K562 (cell line): ENCODE measurements around the gene ASCC1. TPM values are rescaled to one million over a fixed set of nuclear protein-coding genes. Genes with fewer than 3 reads are reported as not detected.

Experiments
- ASH1L ChIP-seq: fragments of 450-650 bp; IDR thresholded peaks from 2 replicates; pipeline ENCODE4 v1.6.1; 2018; ENCODE audit warnings: borderline replicate concordance, mild to moderate bottlenecking, low read depth; ENCODE audit not compliant: partially characterized antibody
- BHLHE40 ChIP-seq: IDR thresholded peaks from 2 replicates; pipeline ENCODE4 v1.6.1; 2011; ENCODE audit warnings: low read length, improper control_type of control experiment
- DDX20 ChIP-seq: fragments of 450-650 bp; IDR thresholded peaks from 2 replicates; pipeline ENCODE4 v1.6.1; 2016; ENCODE audit warnings: missing genetic modification characterization, low read depth, mild to moderate bottlenecking, missing compliant biosample characterization, moderate library complexity
- FOXJ3 ChIP-seq: sonication (generic); formaldehyde crosslinking; IDR thresholded peaks from 2 replicates; pipeline ENCODE4 v1.4.0; 2020; ENCODE audit warnings: mild to moderate bottlenecking, missing genetic modification reagents
- HDAC1 ChIP-seq, 2 experiments: fragments of 450-650 bp; IDR thresholded peaks; 2 replicates each; pipeline ENCODE4 v1.6.1; 2016 to 2017; ENCODE audit warnings: inconsistent platforms in 1 of 2, mild to moderate bottlenecking in 1 of 2, moderate library complexity in 1 of 2
- MYC ChIP-seq, 2 experiments: fragments of 250-450 bp in 1 of 2; sonication (Bioruptor Pico) in 1 of 2; IDR thresholded peaks; 2 replicates each; pipeline versions ENCODE4 v1.5.1 to v1.6.1; 2012 to 2021; ENCODE audit warnings: low read depth in 2 of 2, borderline replicate concordance in 1 of 2, improper control_type of control experiment in 1 of 2, low read length in 1 of 2, mild to moderate bottlenecking in 1 of 2, moderate library complexity in 1 of 2
- NR1H2 ChIP-seq: sonication (generic); formaldehyde crosslinking; IDR thresholded peaks from 2 replicates; pipeline ENCODE4 v1.4.0; 2020; ENCODE audit warnings: mild to moderate bottlenecking, missing genetic modification reagents
- NRF1 ChIP-seq, 2 experiments: fragments of 450-650 bp; IDR thresholded peaks in 1 of 2; conservative IDR thresholded peaks in 1 of 2; 2 replicates each; pipeline ENCODE4 v1.6.1; 2014; ENCODE audit warnings: mild to moderate bottlenecking in 2 of 2
- PRMT5 ChIP-seq: sonication (generic); formaldehyde crosslinking; IDR thresholded peaks from 2 replicates; pipeline ENCODE4 v1.5.0; 2020; ENCODE audit warnings: missing genetic modification reagents
- RAD51 ChIP-seq: fragments of 450-650 bp; IDR thresholded peaks from 2 replicates; pipeline ENCODE4 v1.7.1; 2016; ENCODE audit warnings: low read depth, mild to moderate bottlenecking, borderline replicate concordance
- RBM39 ChIP-seq: fragments of 200-400 bp; formaldehyde crosslinking; optimal IDR thresholded peaks from 2 replicates; pipeline ENCODE3; 2018; ENCODE audit warnings: low read depth, low read length
- SAFB2 ChIP-seq: fragments of 200-400 bp; formaldehyde crosslinking; IDR thresholded peaks from 2 replicates; pipeline ENCODE4 v1.6.1; 2018; ENCODE audit warnings: borderline replicate concordance, low read length, low read depth, moderate library complexity; ENCODE audit not compliant: severe bottlenecking
- SETDB1 ChIP-seq: IDR thresholded peaks from one replicate; pipeline ENCODE4 v1.6.1; 2012; ENCODE audit warnings: low read length, control low read depth, inconsistent platforms
- SMARCC2 ChIP-seq: fragments of 450-650 bp; IDR thresholded peaks from 2 replicates; pipeline ENCODE4 v1.6.1; 2017; ENCODE audit warnings: antibody characterized with exemption, moderate library complexity, mild to moderate bottlenecking, low read depth
- TRIM28 ChIP-seq: fragments of 450-650 bp; IDR thresholded peaks from 2 replicates; pipeline ENCODE4 v1.6.1; 2017
- ZEB2 ChIP-seq: fragments of 450-650 bp; IDR thresholded peaks from 2 replicates; pipeline ENCODE4 v1.6.1; 2016
- ZNF764 ChIP-seq: fragments of 250-450 bp; sonication (Bioruptor Pico); IDR thresholded peaks from 2 replicates; pipeline ENCODE4 v1.4.0; 2020; ENCODE audit warnings: low read depth, mild to moderate bottlenecking, moderate library complexity
- ZSCAN32 ChIP-seq: fragments of 450-650 bp; formaldehyde crosslinking; IDR thresholded peaks from 2 replicates; pipeline ENCODE4 v1.4.0; 2020; ENCODE audit warnings: mild to moderate bottlenecking, moderate library complexity
- polyA plus RNA-seq, 8 experiments: library from polyadenylated mRNA; depleted of rRNA in 4 of 8; stranded (reverse) in 5 of 8; unstranded in 3 of 8; fragments of >200 nt; fragmentation: Nextera tagmentation in 2 of 8; fragmentation: Illumina TruSeq in 1 of 8; extraction: Ambion mirVana in 2 of 8; extraction: Trizol in 1 of 8; gene quantifications; 2 replicates each; pipeline versions ENCODE4 v1.2.1 to v1.2.3, GENCODE V29; 2011 to 2014; ENCODE audit warnings: inconsistent platforms in 1 of 8, missing spikeins in 1 of 8
- total RNA-seq, 7 experiments: library from RNA; depleted of rRNA in 6 of 7; stranded (reverse); fragments of >200 nt in 6 of 7; fragmentation: Illumina TruSeq in 2 of 7; extraction: Trizol in 2 of 7; gene quantifications; 2 replicates each; pipeline versions ENCODE4 v1.2.1 to v1.2.3, GENCODE V29; 2011 to 2021; ENCODE audit warnings: low replicate concordance in 1 of 7
- TF ChIP-seq, protein P1 (sequence below): fragments of 450-650 bp; conservative IDR thresholded peaks from 2 replicates; pipeline ENCODE4 v1.6.1; 2016; ENCODE audit warnings: missing genetic modification characterization, low read depth, mild to moderate bottlenecking, control low read depth, missing compliant biosample characterization
- TF ChIP-seq, protein P2 (sequence below), 2 experiments: fragments of 250-450 bp in 1 of 2; fragments of 450-650 bp in 1 of 2; sonication (Bioruptor Pico) in 1 of 2; IDR thresholded peaks; 2 replicates each; pipeline versions ENCODE4 v1.6.1 to v1.8.0; 2016 to 2021; ENCODE audit warnings: mild to moderate bottlenecking in 2 of 2, moderate library complexity in 2 of 2, missing compliant biosample characterization in 1 of 2, missing genetic modification characterization in 1 of 2
- TF ChIP-seq, protein P3 (sequence below): fragments of 250-450 bp; sonication (Bioruptor Pico); IDR thresholded peaks from 2 replicates; pipeline ENCODE4 v1.5.0; 2021
- TF ChIP-seq, protein P4 (sequence below), 2 experiments: fragments of 450-650 bp in 1 of 2; sonication (generic) in 1 of 2; formaldehyde crosslinking; conservative IDR thresholded peaks; 2 replicates each; pipeline versions ENCODE4 v1.4.0 to v1.8.1; 2020 to 2022; ENCODE audit warnings: mild to moderate bottlenecking in 1 of 2, missing genetic modification reagents in 1 of 2

Gene ASCC1
- total and polyA plus RNA-seq, 9 of the 15 experiments (the other 6 are each of a cell fraction or from before 2014, with no cell fraction given): 31.7 to 73.3 (median 52.8) TPM

DNA sequence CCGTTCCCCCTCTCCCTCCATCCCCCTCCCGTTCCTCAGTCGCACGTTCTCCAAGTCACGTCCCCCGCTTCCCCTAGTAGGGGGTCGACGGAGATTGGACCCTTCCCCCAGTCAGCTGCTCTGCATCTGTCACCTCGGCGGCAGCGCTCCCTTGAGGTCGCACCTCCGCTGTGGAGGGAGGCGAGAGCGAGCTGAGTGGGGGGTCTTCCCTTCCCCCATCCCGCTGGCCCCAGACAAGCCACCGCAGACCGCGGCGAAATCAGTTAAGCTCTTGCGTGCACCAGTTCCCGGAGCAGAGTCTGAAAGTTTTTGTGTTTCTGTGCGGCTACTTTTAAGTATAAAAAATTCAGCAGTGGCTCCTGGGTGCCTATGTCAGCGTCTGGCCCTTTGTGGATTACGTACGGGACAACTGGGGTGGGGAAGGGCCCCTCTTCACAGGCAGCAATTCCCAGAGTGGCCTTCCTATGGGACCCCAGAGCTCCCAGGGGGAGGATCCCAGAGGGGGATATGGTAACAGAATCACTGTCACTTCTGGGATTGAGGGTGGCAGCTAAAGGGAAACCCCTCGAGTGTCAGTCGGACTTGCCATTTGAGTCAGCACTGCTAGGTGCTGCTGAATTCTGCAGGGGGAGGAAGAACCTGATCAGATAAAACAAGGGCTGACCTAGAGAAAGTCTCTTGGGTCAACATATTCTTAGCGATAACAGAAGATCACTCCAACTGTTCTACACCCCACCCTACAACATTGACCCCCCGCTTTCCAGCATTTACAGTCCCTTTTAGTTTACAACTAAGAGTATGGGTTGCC, 45.1 kb upstream of the ASCC1 start (continued):
- TF ChIP-seq, protein P1, sequence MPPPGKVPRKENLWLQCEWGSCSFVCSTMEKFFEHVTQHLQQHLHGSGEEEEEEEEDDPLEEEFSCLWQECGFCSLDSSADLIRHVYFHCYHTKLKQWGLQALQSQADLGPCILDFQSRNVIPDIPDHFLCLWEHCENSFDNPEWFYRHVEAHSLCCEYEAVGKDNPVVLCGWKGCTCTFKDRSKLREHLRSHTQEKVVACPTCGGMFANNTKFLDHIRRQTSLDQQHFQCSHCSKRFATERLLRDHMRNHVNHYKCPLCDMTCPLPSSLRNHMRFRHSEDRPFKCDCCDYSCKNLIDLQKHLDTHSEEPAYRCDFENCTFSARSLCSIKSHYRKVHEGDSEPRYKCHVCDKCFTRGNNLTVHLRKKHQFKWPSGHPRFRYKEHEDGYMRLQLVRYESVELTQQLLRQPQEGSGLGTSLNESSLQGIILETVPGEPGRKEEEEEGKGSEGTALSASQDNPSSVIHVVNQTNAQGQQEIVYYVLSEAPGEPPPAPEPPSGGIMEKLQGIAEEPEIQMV (tag): peak; percentile 65; the same call in 1 of the 2 replicates
- no peak for TF ChIP-seq SAFB2
- no peak for TF ChIP-seq NRF1 (conservative IDR thresholded peaks at IDR 0.05 in 1 of 2, IDR thresholded peaks at IDR 0.05 in 1 of 2)
- TF ChIP-seq BHLHE40: peak; percentile 93
- TF ChIP-seq MYC (IDR thresholded peaks at IDR 0.05; ENCODE audit: low read depth, low read length): peak; percentile 55; the same call in 1 of the 2 replicates
- no peak for TF ChIP-seq MYC (CRISPR knock-in tag; IDR thresholded peaks at IDR 0.05; ENCODE audit: borderline replicate concordance, low read depth)
- no peak for TF ChIP-seq FOXJ3 (CRISPR knock-in tag)
- peak; percentile 55; the same call in 1 of the 2 replicates for TF ChIP-seq SMARCC2
- TF ChIP-seq, protein P2, sequence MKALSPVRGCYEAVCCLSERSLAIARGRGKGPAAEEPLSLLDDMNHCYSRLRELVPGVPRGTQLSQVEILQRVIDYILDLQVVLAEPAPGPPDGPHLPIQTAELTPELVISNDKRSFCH (CRISPR knock-in tag; IDR thresholded peaks at IDR 0.05): no peak
- TF ChIP-seq, protein P2 (tag; IDR thresholded peaks at IDR 0.05): no peak
- TF ChIP-seq, protein P3, sequence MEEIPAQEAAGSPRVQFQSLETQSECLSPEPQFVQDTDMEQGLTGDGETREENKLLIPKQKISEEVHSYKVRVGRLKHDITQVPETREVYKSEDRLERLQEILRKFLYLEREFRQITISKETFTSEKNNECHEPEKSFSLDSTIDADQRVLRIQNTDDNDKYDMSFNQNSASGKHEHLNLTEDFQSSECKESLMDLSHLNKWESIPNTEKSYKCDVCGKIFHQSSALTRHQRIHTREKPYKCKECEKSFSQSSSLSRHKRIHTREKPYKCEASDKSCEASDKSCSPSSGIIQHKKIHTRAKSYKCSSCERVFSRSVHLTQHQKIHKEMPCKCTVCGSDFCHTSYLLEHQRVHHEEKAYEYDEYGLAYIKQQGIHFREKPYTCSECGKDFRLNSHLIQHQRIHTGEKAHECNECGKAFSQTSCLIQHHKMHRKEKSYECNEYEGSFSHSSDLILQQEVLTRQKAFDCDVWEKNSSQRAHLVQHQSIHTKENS (CRISPR knock-in tag): 0 out of 2 replicates have a peak, but pooled peaks have one; percentile 22
- TF ChIP-seq RAD51: 0 out of 2 replicates have a peak, but pooled peaks have one; percentile 9
- 0 out of 2 replicates have a peak, but pooled peaks have one; percentile 53 for TF ChIP-seq ZSCAN32 (CRISPR knock-in tag)
- TF ChIP-seq HDAC1 (IDR thresholded peaks at IDR 0.05): peak in 1 of 2 experiments; percentile 75; a peak in 2 of 4 replicates
- TF ChIP-seq PRMT5 (CRISPR knock-in tag): no peak
- TF ChIP-seq RBM39: peak; percentile 74
- TF ChIP-seq DDX20: no peak
- no peak for TF ChIP-seq ZNF764 (CRISPR knock-in tag)
- TF ChIP-seq ZEB2: peak; percentile 97
- TF ChIP-seq TRIM28: no peak
- TF ChIP-seq NR1H2 (CRISPR knock-in tag): no peak
- TF ChIP-seq ASH1L: no peak
- TF ChIP-seq, protein P4, sequence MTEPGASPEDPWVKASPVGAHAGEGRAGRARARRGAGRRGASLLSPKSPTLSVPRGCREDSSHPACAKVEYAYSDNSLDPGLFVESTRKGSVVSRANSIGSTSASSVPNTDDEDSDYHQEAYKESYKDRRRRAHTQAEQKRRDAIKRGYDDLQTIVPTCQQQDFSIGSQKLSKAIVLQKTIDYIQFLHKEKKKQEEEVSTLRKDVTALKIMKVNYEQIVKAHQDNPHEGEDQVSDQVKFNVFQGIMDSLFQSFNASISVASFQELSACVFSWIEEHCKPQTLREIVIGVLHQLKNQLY (CRISPR knock-in tag; conservative IDR thresholded peaks at IDR 0.05): 0 out of 4 replicates have a peak, but pooled peaks of 1 of the 2 experiments have one; percentile 34
- TF ChIP-seq SETDB1: no peak
